Measurements from ENCODE around the gene LPAR6.

The LPAR6 gene

GRCh38 chr13:48414501-48414900, 1.6 kb upstream of the LPAR6 start:
- FAIRE-seq: peak; percentile 58

GRCh38 chr13:48411841-48412531, 927 bp downstream of the LPAR6 start:
- no peak for FAIRE-seq

- no peak for FAIRE-seq
Measured at GRCh38 chr13:48411147-48411794, 1.6 kb downstream of the LPAR6 start.

GRCh38 chr13:48410199-48410598, 2.7 kb downstream of the LPAR6 start:
- no peak for FAIRE-seq

GRCh38 chr13:48405875-48406274, 7.0 kb downstream of the LPAR6 start:
- no peak for FAIRE-seq

- FAIRE-seq: peak; percentile 78
Measured at GRCh38 chr13:48404952-48405351, 8.0 kb downstream of the LPAR6 start.

- FAIRE-seq: no peak
Measured at GRCh38 chr13:48403913-48404312, 9.0 kb downstream of the LPAR6 start.

GRCh38 chr13:48403151-48403631, 9.7 kb downstream of the LPAR6 start:
- FAIRE-seq: no peak

GRCh38 chr13:48402325-48402932, 10.5 kb downstream of the LPAR6 start:
- no peak for FAIRE-seq

- no peak for FAIRE-seq
Measured at GRCh38 chr13:48401480-48401879, 11.4 kb downstream of the LPAR6 start.

GRCh38 chr13:48400850-48401291, 12.0 kb downstream of the LPAR6 start:
- FAIRE-seq: peak; percentile 83

GRCh38 chr13:48400090-48400694, 12.7 kb downstream of the LPAR6 start:
- FAIRE-seq: no peak

GRCh38 chr13:48398450-48399095, 14.3 kb downstream of the LPAR6 start:
- no peak for FAIRE-seq

GRCh38 chr13:48397744-48398143, 15.2 kb downstream of the LPAR6 start:
- peak; percentile 94 for FAIRE-seq

- no peak for FAIRE-seq
Measured at GRCh38 chr13:48393698-48394085, 19.2 kb downstream of the LPAR6 start.

GRCh38 chr13:48393030-48393697, 19.7 kb downstream of the LPAR6 start:
- peak; percentile 15 for FAIRE-seq

GRCh38 chr13:48391257-48391656, 21.7 kb downstream of the LPAR6 start:
- FAIRE-seq: no peak

GRCh38 chr13:48386816-48387215, 26.1 kb downstream of the LPAR6 start:
- FAIRE-seq: no peak

- no peak for FAIRE-seq
Measured at GRCh38 chr13:48383384-48383783, 29.5 kb downstream of the LPAR6 start.

GRCh38 chr13:48380581-48380980, 32.3 kb downstream of the LPAR6 start:
- no peak for FAIRE-seq

GRCh38 chr13:48377857-48378256, 35.1 kb downstream of the LPAR6 start:
- FAIRE-seq: no peak

GRCh38 chr13:48370815-48371214, 42.1 kb downstream of the LPAR6 start:
- no peak for FAIRE-seq
